Inflammatory macrophage treated with lipopolysaccharide for 4 hours (primary cell): ENCODE data around the gene COX5A.
"Not testable (repeated sequence)": the region's sequence is repeated elsewhere in the genome, so short reads cannot be mapped to it uniquely, and the experiment has no call there.

ENCODE experiments used
- DNase-seq: peaks from one replicate; pipeline ENCODE4 v3.0.0-alpha.2; 2020

COX5A gene

GRCh38 chr15:74955017-74955416 lies 17.1 kb upstream of the COX5A start:
- no peak for DNase-seq

GRCh38 chr15:74954515-74954914 lies 16.6 kb upstream of the COX5A start:
- DNase-seq: no peak

DNA sequence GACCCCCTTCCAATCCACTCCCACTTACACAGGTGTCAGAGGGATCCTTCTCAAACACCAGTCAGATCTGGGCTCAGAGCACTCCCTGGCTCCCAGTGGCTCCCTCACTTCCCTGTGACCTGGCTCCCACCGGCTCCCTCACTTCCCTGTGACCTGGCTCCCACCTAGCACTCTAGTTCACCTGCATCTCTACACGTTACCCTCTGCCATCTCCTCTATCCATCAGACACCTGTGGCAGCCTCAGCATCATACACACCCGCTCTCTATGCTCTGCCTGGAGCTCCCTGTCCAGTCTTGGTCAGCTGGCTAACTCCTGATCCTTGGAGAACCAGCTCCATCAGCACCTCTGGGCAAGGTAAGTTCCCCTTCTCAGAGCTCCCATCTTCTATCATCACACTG lies 13.1 kb upstream of the COX5A start:
- no peak for DNase-seq

- peak; percentile 69 for DNase-seq
Observed at GRCh38 chr15:74950078-74950908, 12.4 kb upstream of the COX5A start.

GRCh38 chr15:74937272-74937589 lies 642 bp downstream of the COX5A start:
- no peak for DNase-seq

- not testable (repeated sequence) for DNase-seq
Observed at GRCh38 chr15:74935193-74935592, 2.7 kb downstream of the COX5A start.

DNA sequence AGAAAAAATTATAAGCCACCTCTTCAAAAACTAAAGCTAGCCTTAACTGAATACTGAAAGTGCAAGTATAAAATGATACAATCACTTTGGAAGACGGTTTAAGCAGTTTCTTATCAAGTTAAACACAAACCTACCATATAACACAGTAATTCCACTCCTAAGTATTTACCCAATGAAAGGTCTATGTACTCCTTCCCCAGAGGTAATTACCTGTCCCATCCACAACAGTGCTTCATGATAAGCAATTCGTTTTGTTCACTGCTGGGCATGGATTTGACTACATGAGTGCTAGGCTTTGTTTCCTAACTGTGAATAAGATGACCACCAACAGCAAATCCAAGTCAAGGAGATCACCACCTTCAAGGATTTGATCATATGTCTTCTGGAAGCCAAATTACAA lies 4.3 kb downstream of the COX5A start:
- no peak for DNase-seq

GRCh38 chr15:74928771-74929198 lies 9.1 kb downstream of the COX5A start:
- DNase-seq: no peak

- DNase-seq: no peak
Observed at GRCh38 chr15:74924525-74924924, 13.3 kb downstream of the COX5A start.

- DNase-seq: peak; percentile 62
Observed at GRCh38 chr15:74920456-74920855, 17.4 kb downstream of the COX5A start.

GRCh38 chr15:74917676-74918075 lies 20.2 kb downstream of the COX5A start:
- no peak for DNase-seq

- DNase-seq: not testable (repeated sequence)
Observed at GRCh38 chr15:74913799-74914198, 24.1 kb downstream of the COX5A start.

GRCh38 chr15:74913041-74913440 lies 24.8 kb downstream of the COX5A start:
- no peak for DNase-seq

DNA sequence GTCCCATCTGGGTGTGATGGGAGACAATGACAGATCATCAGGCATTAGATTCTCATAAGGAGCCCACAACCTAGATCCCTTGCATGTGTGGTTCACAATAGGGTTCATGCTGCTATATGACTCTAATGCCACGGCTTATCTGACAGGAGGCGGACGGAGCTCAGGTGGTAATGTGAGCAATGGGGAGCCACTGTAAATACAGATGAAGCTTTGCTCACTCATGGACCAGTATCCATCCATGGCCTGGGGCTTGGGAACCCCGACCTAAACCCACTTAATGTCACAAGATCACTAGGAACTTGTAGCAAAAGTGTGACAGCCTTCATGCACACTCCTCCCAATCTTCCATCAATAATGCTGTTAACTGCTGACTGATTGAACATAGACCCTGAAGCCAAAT lies 29.2 kb downstream of the COX5A start:
- no peak for DNase-seq

- peak; percentile 4 for DNase-seq
Observed at GRCh38 chr15:74907163-74907870, 30.6 kb downstream of the COX5A start.

DNA sequence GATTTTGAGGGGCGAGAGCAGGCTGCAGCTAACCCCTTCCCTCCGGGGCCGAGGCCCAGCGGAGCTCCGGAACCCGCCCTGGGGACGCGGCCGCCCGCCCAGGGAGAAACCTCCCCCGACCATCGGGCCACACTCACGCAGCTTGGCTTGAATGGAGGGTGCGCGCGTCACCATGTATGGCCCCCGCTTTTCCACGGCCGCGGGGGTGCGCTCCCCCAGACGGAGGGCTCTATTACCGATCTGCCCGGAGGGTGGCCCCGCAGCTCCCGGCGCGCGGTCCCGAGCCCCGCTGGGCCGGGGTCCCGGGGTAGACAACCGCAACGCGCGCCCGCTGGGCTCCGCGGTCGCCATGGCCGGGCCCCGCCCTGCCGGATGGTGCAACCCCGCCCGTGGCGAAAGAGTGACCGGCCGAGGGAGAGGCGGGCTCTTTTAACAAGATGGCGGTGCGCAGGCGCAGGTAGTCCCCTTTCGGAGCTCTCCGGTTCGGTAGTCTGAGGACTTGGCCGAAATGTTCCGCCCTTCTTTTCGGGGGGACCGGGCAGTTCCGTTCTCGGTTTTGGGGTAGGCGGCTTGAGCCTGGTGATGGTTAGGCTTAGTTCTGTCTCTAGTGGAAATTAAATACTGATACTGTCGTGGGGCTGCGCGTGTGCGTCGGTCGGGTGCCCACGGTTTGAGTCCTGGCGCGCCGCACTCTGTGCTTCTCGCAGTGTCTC lies 31.3 kb downstream of the COX5A start, which contains the start of gene FAM219B:
FAM219B (minus strand) TSS at position 402 of the 713 bp plus-strand sequence; CDS start at position 351, 51 bp downstream.
- DNase-seq: peak; percentile 95

DNA sequence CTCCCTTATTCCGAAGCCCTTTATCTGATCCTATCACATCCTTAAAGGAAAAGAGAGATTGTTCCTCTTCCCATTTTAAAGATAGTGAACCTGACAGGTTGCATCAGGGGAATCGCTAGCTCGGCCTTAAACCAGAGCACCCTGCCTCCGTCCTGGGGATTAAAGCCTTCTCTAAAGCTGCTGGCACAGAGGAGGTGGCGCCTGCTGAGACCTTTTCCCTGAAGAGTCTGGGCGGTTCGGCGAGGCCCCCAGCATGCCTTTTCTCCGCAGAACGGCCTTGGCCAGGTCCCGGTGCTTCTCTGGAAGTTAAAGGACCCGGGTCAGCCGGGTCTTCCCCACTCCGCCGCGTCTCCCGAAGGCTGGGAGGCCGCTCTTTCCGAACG lies 31.8 kb downstream of the COX5A start:
- DNase-seq: peak; percentile 30

DNA sequence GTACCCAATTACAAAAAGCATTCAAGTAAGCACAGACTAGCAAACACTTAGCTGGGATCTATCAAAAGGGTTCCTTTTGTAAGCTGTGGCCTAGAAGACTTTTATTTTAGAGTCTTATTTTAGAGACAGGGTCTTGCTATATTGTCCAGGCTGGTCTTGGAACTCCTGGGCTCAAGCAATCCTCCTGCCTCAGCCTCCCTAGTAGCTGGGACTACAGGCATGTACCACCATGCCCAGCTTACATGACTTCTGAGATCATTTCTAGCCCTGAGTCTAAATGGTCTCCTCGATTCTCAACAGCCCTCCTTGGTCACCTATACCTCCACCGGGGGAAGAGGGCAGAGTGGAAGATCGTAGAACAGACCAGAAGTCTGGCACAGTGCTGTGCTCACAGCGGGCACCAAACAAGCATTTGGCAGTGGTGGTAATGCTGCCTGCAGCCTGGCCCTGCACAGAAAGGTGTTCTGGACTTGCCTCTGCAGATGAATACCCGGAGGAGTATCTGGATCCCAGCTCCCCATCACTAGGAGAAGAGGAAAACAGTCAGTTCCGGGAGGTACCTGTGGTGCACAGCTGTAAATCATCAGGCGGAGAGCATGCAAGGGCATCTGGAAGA lies 33.6 kb downstream of the COX5A start:
- no peak for DNase-seq

DNA sequence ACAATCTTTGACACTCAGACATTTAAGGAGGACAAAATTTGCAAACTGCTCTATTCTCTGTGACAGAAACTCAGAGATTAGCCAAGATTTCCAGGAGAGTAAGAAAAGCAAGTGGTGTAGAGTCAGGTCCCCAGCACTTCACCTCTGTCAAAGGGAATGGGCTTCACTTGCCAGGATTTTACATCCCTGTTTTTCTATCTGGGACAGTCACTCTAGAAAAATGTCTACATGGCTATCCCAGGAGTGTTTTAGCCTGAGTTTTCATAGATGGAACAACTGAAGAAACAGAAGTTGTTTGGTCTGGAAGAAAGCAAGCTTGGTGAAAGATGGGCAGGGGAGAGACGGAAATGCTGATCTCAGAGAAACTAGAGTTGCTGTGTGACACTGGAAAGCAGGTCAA lies 34.2 kb downstream of the COX5A start:
- DNase-seq: no peak

DNA sequence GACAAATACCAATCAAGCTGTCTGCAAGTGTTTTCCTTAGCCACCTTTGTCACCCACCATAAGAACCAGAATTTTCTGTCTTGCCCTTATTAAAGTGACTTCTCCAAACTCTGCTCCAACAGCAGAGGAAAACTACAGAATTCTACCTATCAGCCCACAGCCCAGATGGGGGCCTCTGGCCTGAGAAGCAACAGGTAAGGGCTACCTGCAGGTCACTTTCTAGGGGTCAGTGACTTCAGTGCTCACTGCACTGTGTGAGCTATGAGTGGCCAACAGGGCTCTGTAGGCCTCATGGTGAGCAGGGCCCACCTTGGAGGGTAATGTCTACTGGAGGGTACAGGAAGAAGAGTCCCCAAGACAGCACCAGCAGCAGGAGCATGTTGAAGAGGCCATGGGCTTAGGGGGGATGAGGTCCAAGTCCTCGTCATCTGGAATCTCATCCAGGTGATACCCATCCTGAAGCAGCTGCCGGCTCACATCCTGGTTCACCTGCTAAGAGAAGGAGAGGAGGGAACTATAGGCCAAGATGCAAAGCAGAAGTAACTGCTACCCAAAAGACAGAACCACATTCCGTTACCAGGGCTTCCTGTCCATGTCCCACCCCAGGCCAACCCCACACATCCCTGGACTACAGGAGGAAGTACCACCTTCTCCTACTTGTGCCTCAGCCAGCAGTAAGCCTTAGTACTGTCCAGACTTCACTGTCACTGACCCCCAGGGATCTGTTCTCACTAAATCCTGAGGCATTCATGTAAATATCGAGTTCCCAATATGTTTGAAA lies 35.4 kb downstream of the COX5A start:
- DNase-seq: no peak

DNA sequence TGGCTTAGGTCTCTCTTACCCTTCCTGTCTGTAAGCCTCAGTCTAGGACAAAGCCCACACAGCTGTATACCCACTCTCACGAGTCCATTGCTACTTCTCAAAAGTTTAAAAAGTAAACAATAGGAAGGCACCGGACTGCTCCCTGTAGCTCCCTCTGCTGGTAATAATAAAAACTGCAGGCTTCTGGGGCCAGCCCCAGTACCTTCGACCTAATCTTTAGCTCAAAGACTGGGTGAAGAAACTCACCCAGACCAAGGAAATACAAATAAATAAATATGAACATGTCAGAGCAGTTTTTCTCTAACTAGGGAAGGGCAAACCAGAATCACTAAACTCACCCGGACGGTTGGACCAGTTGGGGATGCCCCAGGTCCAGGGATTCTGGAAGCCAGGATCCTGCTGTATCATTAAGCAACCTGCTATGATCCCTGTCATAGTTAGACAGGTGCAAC lies 36.2 kb downstream of the COX5A start:
- DNase-seq: peak; percentile 61

- no peak for DNase-seq
Observed at GRCh38 chr15:74897300-74897701, 40.6 kb downstream of the COX5A start.
